Brain microvascular endothelial cell (primary cell): Measurements from ENCODE around the gene SLC26A8.

ENCODE experiments used
- DNase-seq: peaks from one replicate; pipeline ENCODE4 v3.0.0-alpha.2; 2020
- H3K27ac ChIP-seq: fragments of 250-450 bp; sonication (Bioruptor Pico); 2 replicates; pipeline ENCODE4 v1.5.1; 2020; ENCODE audit warnings: mild to moderate bottlenecking, moderate library complexity
- H3K27me3 ChIP-seq: fragments of 250-450 bp; sonication (Bioruptor Pico); replicated peaks from 2 replicates; pipeline ENCODE4 v1.5.1; 2020; ENCODE audit warnings: mild to moderate bottlenecking
- H3K36me3 ChIP-seq: fragments of 250-450 bp; sonication (Bioruptor Pico); replicated peaks from 2 replicates; pipeline ENCODE4 v1.5.1; 2020; ENCODE audit warnings: mild to moderate bottlenecking
- H3K4me3 ChIP-seq: 2 replicates; pipeline ENCODE4 v1.5.1; 2011; ENCODE audit warnings: low read depth, mild to moderate bottlenecking, control low read depth, low read length, moderate library complexity
- CTCF ChIP-seq: IDR thresholded peaks from 2 replicates; pipeline ENCODE4 v1.5.1; 2011; ENCODE audit warnings: low read depth, mild to moderate bottlenecking, moderate library complexity, low read length, control low read depth, inconsistent platforms; ENCODE audit errors: missing control alignments
- in situ Hi-C: cut with HindIII; loops from 2 replicates; pipeline ENCODE4 v1.10.0; 2017; ENCODE audit warnings: low sequenced_read_pairs, low pct_ligation_motif_present

Gene SLC26A8

DNA sequence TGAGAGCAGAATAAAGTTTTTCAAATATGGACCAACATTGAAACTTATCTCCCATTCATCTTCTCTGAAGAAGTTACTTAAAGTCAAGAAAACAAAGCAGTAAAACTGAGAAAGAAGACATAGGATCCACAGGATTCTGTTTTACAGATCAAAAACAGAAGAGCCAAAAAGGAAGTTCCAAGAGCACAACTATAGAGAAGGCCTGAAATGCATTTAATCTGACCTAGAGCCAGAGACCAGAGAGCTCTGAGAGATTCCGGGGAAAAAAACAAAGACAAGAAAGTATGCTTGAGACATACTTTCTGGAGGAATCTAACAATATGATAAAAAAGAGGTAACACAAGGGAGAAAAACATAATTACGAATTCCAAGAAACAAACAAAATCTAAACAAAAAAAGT, 129.7 kb downstream of the SLC26A8 start:
- DNase-seq, result no peak
- H3K4me3 ChIP-seq, result no peak overlapping the region
- no peaks in the 10 kb centered on the region for H3K27me3 ChIP-seq
- no peak overlapping the region for H3K27ac ChIP-seq
- no peak for TF ChIP-seq CTCF
- H3K36me3 ChIP-seq, result no peaks in the 10 kb centered on the region
- in situ Hi-C loops, result no loop called here
